ENCODE results near the gene NPIPB9. TPM values are rescaled to one million over a fixed set of nuclear protein-coding genes. Genes with fewer than 3 reads are reported as not detected.

The NPIPB9 gene
- total RNA-seq, result 0.72 and 1.7 TPM in 2 replicates

DNA sequence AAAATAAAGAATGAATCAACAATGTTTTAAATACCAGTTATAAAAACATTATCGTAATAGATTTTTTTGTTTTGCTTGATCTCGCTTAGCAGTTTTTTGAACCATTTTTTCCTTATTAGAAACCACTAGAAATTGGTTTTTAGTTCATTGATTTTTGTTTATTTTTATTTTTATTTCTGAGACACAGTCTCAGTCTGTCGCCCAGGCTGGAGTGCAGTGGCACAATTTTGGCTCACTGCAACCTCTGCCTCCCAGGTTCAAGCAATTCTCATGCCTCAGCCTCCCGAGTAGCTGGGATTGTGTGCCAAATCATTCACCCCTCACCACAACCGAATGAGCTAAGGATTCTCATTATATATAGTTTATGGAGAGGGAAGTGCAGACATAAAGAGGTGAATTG, at the start of gene NPIPB9:
Gene NPIPB9 (plus strand): TSS at position 301 of the 400 bp plus-strand sequence.

DNA sequence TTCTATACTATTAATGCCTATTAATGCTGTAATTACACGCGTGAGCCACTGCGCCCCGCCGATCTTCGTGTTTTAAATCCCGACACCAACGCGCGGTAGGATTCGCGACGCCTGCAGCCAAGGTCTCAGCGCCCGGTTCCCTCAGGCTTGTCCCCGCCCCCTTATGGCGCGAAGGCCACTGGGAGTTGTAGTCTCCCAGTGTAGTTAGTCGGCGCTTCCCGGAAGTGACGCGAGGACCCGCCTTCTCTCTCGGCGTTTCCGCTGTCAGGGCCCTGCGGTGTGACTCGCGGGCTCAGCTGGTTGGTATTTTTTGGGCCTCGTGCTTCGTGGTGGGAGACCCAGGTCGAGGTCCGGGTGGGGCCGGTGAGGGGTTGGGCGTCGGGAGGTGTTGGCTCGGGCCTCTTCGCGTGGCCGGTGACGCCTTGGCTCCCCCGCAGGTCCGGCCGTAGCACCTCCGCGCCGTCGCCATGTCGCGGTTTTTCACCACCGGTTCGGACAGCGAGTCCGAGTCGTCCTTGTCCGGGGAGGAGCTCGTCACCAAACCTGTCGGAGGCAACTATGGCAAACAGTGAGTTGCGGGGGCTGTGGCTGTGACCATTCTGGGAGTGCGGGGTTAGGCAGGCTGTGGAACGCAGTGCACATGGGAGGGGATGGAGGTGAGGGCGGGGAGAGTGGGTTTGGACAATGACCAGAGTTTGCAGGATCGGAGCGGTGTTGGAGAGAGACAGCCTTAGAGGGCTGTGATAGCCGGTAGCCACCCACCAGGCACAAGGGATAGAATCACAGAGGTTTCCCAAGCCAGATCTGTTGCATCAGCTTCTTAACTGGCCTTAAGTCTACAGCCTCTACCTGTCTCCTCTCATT, 40.1 kb upstream of the NPIPB9 start, which contains the start of gene EIF3C:
Gene EIF3C (plus strand): TSS at position 245 of the 864 bp plus-strand sequence. CDS start 223 bp downstream, at position 468.

Other genes starting within 250 kb of the NPIPB9 start
- gene IL27, start 245.0 kb upstream of the NPIPB9 start, total RNA-seq, result not detected in 2 replicates
- 25.6 and 31.5 TPM in 2 replicates for gene NUPR1, start 212.8 kb upstream of the NPIPB9 start, total RNA-seq
- 5.3 and 11.7 TPM in 2 replicates for gene SGF29, start 197.9 kb upstream of the NPIPB9 start, total RNA-seq
- gene SULT1A2, start 154.7 kb upstream of the NPIPB9 start, total RNA-seq, result not detected in 2 replicates
- gene SULT1A1, start 141.7 kb upstream of the NPIPB9 start, total RNA-seq, result 0.50 and 3.8 TPM in 2 replicates
- 0.13 and 0.52 TPM in 2 replicates for gene NPIPB8, start 113.7 kb upstream of the NPIPB9 start, total RNA-seq
- gene EIF3C, start 40.3 kb upstream of the NPIPB9 start, total RNA-seq, result 165 and 230 TPM in 2 replicates
- 54.0 and 66.5 TPM in 2 replicates for gene ATXN2L, start 71.2 kb downstream of the NPIPB9 start, total RNA-seq
- gene TUFM, start 94.6 kb downstream of the NPIPB9 start, total RNA-seq, result 82.1 and 108 TPM in 2 replicates
- gene SH2B1, start 112.1 kb downstream of the NPIPB9 start, total RNA-seq, result 14.7 and 17.3 TPM in 2 replicates
- gene ATP2A1, start 126.7 kb downstream of the NPIPB9 start, total RNA-seq, result 0.20 and 0.36 TPM in 2 replicates
- 25.1 and 39.3 TPM in 2 replicates for gene RABEP2, start 173.5 kb downstream of the NPIPB9 start, total RNA-seq
- gene CD19, start 180.2 kb downstream of the NPIPB9 start, total RNA-seq, result not detected in 2 replicates
- gene NFATC2IP, start 199.2 kb downstream of the NPIPB9 start, total RNA-seq, result 17.7 and 21.1 TPM in 2 replicates
- gene SPNS1, start 223.0 kb downstream of the NPIPB9 start, total RNA-seq, result 41.3 and 42.4 TPM in 2 replicates
- gene LAT, start 233.3 kb downstream of the NPIPB9 start, total RNA-seq, result 0.78 and 2.3 TPM in 2 replicates